ENCODE measurements around the gene PUS1.

Gene PUS1

DNA sequence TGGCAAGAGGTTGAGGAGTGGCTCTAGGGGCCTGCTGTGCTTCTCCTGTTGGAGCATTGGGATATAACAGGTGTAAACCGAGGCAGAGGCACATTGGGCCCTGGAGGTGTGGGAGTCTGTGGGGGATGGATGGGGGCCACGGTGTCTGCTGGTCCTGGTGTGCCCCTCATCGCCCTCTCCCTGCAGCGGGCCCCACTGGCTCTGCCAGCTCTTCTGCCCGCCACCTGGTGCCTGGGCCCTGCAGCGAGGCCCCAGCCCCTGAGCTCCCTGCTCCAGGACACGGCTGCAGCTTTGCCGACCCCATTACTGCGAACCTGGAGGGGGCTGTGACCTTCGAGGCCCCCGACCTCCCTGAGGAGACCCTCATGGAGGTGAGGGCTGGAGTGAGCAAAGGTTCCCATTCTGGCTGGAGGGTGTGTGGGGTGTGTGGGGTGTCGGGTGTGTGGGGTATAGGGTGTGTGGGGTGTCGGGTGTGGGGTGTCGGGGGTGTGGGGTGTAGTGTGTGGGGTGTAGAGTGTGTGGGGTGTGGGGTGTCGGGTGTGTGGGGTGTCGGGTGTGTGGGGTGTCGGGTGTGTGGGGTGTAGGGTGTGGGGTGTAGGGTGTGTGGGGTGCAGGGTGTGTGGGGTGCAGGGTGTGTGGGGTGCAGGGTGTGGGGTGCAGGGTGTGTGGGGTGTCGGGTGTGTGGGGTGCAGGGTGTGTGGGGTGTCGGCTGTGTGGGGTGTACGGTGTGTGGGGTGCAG is 10.6 kb upstream of the PUS1 start:
- H3K4me3 ChIP-seq (ENCODE audit: low read depth, low read length): no peak overlapping the region
- TF ChIP-seq, protein P1, sequence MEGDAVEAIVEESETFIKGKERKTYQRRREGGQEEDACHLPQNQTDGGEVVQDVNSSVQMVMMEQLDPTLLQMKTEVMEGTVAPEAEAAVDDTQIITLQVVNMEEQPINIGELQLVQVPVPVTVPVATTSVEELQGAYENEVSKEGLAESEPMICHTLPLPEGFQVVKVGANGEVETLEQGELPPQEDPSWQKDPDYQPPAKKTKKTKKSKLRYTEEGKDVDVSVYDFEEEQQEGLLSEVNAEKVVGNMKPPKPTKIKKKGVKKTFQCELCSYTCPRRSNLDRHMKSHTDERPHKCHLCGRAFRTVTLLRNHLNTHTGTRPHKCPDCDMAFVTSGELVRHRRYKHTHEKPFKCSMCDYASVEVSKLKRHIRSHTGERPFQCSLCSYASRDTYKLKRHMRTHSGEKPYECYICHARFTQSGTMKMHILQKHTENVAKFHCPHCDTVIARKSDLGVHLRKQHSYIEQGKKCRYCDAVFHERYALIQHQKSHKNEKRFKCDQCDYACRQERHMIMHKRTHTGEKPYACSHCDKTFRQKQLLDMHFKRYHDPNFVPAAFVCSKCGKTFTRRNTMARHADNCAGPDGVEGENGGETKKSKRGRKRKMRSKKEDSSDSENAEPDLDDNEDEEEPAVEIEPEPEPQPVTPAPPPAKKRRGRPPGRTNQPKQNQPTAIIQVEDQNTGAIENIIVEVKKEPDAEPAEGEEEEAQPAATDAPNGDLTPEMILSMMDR (IDR thresholded peaks at IDR 0.05; ENCODE audit: low read depth, low read length): no peak

DNA sequence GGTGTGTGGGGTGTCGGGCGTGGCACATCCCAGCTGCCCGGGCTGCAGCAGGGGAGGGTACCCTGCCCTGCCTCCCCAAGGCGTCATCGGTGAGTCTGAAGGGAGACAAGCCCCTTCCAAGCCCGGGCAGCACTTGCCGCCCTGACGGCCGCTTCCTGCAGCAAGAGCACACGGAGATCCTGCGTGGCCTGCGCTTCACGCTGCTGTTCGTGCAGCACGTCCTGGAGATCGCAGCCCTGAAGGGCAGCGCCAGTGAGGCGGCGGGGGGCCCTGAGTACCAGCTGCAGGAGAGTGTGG is 10.1 kb upstream of the PUS1 start:
- TF ChIP-seq, protein P1 (IDR thresholded peaks at IDR 0.05; ENCODE audit: low read depth, low read length): no peak
- no peak overlapping the region for H3K4me3 ChIP-seq (ENCODE audit: low read depth, low read length)

DNA sequence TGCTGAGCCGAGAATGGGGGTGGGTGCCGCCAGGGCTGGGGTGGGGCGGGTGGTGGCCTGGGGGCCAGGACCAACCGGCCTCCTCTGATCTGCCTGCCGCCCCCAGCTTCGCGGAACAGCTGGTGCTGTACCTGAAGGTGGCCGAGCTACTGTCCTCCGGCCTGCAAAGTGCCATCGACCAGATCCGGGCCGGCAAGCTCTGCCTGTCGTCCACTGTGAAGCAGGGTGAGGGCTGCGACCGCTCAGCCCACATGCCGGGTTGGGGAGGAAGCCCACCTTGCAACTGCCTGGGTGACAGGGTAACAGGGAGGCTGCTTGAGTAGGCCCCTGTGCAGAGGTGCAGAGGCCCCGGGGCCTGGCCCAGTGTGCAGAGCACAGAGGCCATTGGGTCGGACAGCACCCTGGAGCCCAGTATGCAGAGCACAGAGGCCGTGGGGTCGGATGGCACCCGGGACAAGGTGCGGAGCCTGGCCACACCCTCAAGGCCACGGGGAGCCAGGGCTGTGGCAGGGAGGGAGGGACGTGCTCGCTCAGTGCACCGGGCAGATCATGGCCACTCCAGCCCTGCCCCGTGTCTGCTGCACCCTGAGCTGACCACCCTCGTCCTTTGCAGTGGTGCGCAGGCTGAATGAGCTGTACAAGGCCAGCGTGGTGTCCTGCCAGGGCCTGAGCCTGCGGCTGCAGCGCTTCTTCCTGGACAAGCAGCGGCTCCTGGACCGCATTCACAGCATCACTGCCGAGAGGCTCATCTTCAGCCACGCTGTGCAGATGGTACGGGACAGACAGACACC is 9.5 kb upstream of the PUS1 start:
- TF ChIP-seq, protein P1 (IDR thresholded peaks at IDR 0.05; ENCODE audit: low read depth, low read length): no peak
- no peak overlapping the region for H3K4me3 ChIP-seq (ENCODE audit: low read depth, low read length)

DNA sequence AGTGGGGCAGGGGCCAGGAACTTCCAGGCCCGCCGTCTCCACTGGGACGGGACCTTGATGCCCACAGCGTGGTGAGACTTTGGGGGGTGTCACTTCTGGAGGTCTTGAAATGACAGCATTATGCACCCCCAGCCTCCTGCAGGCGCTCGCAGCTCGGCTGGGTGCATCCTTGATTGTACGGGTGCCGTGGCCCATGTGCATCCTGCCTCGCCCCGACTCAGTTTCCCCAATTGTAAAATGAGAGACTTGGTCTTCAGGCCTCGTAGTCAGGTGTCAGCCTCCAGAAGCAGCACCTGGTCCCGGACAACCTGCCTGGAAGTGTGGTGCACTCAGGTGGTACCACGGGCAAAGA is 8.9 kb upstream of the PUS1 start:
- TF ChIP-seq, protein P1 (IDR thresholded peaks at IDR 0.05; ENCODE audit: low read depth, low read length): no peak

DNA sequence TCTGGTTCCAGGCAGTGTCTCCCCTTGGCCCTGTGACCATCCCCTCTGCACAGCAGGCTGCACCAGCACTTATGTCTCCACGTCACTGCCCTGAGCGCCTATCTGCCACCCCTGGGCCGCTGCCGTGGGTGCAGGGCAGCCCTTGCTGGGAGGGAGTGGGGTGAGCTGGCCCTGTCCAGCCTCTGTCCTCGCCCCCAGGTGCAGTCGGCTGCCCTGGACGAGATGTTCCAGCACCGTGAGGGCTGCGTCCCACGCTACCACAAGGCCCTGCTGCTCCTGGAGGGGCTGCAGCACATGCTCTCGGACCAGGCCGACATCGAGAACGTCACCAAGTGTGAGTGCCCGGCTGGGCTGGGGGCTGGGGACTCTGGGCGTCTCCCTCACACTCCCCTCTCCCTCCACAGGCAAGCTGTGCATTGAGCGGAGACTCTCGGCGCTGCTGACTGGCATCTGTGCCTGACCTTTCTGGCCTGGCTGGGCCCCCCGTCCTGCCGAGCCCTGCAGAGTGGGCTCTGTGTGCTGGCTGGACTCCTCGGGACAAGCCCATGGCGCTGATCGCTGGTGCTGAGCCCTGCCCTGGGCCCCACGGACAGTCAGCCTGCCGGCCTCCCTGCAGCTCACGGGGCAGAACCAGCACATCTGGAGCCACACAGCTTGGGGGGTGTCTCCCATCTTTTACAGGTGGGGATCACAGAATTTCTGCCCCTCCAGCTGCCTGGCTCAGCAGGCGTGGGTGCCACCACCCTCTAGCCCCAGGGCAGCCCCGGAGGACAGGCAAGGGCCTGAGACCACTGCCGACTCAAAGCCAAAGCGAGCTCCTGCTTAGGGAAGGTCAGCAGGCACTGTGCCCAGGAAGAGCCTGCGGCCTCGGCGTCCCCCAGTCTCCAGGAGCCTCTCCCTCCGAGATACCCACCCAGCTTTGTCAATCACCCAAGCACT is 7.9 kb upstream of the PUS1 start:
- no peak overlapping the region for H3K4me3 ChIP-seq (ENCODE audit: low read depth, low read length)
- TF ChIP-seq, protein P1 (IDR thresholded peaks at IDR 0.05; ENCODE audit: low read depth, low read length): no peak

More for the DNA sequence above, 8.9 kb upstream of the PUS1 start:
- no peak overlapping the region for H3K4me3 ChIP-seq (ENCODE audit: low read depth, low read length)

DNA sequence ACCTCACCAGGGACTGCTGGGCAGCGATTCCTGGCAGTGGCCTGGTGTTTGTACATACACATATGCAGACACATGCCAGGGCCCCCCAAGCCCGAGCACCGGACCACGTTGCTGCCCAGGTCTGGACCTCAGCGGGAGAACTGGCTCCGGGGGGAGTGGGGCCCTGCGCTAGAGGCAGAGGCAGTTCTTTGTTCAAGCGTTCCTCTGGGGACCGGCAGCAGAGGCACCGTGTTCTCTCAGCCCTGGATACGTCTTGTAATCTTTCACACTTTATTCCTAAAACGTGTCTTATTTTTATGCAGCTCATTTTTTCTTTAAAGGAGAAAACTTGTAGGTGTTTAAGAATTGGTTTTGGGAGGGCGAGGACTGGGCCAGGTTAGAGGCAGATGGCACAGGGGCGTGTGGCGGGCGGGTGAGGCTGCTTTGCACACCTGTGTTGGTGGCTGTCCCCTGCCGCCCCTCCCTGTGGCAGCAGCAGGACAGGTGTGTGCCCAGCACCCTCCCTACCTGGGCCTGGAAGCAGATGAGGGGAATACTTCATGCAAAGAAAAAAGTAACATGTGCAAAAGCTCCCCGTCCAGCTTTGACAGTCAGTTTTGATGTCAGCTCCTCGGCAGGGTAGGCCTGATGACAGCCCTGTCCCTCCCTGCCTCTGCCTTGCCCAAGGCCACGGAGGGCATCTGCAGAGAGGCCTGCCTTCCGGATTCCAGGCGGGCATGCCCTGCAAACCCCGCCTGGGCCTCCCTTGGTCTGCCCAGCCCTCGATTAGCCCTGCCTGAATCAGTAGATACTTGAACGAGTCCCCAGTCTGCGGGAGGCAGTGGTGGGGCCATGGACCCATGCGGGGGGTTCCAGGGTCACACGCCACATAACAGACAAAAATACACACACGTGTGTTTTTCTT is 7.0 kb upstream of the PUS1 start:
- H3K4me3 ChIP-seq (ENCODE audit: low read depth, low read length): no peak overlapping the region
- TF ChIP-seq, protein P1 (IDR thresholded peaks at IDR 0.05; ENCODE audit: low read depth, low read length): no peak
